NCI-H345 treated with DMSO at 0.1 percent for 48 hours (cell line): Measurements from ENCODE around the gene BPI.
"Not testable (repeated sequence)": the region's sequence is repeated elsewhere in the genome, so short reads cannot be mapped to it uniquely, and the experiment has no call there.

Experiments
- DNase-seq: peaks from one replicate; lab custom pipeline; 2025; ENCODE audit not compliant: unreplicated experiment; lab: John Stamatoyannopoulos, UW

The BPI gene

DNA sequence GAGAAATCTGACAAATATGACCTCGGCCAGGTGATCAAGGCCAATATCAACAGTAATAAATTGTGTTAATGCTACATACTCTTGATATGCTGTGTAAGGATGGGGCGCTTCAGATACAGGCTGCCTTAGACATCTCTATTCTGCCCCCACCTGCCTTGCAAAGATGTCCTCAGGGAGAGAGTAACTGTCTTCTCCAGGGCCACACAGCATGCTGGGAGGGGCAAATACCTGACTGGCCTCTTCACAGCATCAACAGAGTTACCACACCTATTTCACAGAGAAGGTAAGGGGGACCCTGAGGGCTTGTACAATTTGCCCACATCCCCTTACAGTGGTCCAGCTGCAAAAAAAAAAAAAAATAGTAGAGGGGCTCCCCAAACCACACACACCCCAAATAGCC is 26.3 kb upstream of the BPI start:
- DNase-seq, result no peak

DNA sequence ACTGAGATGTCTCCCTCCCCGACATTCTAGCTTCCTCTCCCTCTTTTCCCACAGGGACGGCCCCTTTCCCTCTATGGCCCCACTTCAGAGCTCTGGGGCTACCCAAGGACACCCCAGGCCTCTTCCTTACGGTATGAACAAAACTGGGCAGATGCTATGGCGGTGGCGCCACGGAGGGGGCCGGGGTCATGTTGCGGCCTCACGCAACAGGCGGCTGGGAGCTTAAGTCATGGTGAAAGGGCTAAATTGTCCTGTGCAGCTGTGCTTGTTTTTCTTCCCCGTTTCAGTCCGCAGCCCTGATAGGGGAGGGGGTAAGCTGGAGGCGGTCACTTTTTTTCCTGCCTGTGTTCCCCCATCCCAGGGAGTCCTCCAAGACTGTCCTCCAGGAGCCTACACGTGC is 25.8 kb upstream of the BPI start:
- DNase-seq, result no peak

DNA sequence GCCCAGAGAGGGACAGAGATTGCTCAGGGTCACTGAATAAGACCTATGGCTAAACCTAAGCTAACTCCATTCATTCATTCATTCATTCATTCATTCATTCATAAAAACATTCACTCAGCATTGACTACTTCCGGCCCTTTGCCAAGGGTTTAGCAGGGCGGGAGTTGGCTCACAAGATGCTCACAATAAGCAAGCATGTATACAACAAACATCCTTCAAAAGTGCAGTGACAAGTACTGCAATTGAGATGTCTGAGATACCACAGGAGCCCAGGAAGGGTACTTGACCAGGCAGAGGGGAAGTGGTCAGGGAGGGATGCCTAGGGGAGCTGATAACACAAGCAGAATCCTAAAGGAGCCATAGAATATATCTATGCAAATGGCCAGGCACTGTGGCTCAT is 25.2 kb upstream of the BPI start:
- DNase-seq, result no peak

DNA sequence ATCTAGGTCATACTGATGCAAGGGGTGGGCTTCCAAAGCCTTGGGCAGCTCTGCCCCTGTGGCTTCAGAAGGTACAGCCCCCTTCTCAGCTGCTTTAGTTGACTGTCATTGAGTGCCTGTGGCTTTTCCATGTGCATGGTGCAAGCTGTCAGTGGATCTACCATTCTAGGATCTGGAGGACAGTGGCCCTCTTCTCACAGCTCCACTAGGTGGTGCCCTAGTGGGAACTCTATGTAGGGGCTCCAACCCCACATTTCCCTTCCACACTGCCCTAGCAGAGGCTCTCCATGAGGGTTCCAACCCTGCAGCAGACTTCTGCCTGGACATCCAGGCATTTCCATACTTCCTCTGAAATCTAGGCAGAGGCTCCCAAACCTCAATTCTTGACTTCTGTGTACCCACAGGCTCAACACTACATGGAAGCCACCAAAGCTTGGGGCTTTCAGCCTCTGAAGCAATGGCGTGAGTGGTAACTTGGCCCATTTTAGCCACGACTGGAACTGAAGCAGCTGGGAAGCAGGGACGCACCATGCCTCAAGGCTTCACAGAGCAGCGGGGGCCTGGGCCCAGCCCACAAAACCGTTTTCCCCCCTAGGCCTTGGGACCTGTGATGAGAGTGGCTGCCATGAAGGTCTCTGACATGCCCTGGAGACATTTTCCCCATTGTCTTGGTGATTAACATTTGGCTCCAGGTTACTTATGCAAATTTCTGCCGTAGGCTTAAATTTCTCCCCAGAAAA is 22.6 kb upstream of the BPI start:
- DNase-seq, result not testable (repeated sequence)

DNA sequence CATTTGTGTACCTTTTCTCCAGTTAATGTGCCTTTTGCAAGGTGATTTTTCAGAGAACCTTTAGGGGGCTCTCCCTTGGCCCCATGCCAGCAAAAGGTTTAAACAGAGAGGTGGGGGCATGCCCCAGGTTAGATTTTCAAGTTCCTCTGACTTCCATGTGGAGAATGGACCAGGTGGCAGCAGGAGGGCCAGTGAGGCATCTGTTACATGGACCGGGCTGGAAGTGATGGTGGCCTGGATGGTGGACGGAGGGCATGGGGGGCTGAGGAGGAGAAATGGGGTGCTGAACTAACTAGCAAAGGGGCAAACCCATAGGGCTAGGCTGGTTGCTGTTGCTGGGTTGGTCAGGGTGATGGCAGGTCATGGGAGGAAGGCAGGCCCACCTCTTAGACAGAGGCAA is 20.7 kb upstream of the BPI start:
- no peak for DNase-seq

DNA sequence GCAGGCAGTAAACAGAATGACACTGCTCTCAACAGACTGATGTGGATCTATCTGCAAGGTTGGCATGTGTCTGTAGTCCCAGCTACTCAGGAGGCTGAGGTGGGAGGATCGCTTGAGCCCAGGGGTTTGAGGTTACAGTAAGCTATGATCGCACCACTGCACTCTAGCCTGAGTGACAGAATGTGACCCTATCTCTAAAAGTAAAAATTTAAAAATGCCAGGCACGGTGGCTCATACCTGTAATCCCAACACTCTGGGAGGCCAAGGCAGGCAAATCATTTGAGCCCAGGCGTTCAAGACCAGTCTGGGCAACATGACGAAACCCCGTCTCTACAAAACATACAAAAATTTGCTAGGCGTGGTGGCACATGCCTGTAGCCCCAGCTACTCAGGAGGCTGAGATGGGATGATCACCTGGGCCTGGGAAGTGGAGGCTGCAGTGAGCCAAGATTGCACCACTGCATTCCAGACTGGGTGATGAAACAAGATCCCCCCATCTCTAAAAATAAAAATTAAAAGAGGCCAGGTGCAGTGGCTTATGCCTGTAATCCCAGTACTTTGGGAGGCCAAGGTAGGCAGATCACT is 19.8 kb upstream of the BPI start:
- not testable (repeated sequence) for DNase-seq

DNA sequence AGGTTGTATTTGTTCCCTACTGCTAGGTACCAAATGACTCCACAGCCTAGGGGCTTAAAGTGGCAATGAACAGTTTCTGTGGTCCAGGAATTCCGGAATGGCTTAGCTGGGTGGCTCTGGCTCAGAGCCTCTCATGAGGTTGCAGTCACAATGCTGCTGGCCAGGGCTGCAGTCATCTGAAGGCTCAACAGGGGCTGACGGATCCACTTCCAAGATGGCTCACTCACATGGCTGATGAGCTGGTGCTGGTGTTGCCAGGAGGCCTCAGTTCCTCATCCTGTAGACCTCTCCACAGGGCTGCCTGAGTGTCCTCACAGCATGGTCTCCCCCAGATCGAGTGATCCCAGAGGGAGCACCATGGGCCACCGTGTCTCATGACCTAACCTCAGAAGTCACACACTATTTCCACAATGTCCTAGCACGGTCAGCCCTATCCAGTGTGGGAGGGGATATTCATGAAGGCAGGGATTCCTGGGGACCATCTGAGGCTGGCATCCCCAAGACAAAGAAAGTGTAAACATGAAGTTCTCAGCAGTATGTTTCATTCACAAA is 19.0 kb upstream of the BPI start:
- DNase-seq, result no peak

DNA sequence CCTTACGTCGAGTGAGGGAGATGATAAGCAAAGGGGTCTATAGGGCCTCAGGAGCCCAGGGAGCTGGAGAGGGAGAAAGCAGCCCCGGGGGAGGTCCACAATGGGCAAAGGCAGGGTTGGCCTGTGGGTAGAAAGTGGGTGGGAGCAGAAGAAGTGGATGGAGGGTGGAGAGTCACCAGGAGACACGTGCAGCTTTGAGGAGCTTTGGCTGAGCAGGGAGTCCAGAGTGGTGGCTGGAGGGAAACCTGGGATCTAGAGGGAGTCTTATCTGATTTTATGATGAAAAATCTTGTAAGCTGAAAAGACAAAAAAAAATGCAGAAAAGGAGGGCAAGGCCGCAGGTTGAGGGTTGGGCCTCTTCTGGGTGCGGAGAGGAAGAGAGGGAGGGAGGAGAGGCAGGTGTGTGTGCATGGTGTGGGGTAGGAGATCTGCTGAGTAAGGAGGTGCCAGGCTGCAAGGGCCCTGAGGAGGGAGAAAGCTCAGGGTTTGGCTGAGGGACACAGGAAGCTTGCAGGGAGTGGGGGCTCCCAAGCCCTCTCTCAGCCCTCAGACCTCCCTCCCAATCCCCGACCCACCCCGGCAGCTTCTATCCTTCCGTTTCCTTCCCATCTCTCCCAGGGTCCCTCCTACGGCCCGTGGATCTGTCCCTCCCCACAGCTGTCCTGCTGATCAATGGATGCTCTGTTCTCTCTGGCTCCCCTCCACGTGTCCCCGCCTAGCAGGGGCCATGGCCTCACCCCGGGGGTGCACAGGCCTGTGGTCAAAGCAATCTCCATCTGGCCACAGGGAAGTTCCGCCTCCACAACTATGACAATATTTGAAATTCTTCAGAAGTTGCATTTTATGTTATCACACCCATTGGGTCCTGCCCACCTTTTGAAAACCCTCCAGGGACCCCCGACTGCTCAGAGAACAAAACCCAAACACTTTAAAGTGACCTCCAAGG is 17.1 kb upstream of the BPI start:
- DNase-seq, result no peak

DNA sequence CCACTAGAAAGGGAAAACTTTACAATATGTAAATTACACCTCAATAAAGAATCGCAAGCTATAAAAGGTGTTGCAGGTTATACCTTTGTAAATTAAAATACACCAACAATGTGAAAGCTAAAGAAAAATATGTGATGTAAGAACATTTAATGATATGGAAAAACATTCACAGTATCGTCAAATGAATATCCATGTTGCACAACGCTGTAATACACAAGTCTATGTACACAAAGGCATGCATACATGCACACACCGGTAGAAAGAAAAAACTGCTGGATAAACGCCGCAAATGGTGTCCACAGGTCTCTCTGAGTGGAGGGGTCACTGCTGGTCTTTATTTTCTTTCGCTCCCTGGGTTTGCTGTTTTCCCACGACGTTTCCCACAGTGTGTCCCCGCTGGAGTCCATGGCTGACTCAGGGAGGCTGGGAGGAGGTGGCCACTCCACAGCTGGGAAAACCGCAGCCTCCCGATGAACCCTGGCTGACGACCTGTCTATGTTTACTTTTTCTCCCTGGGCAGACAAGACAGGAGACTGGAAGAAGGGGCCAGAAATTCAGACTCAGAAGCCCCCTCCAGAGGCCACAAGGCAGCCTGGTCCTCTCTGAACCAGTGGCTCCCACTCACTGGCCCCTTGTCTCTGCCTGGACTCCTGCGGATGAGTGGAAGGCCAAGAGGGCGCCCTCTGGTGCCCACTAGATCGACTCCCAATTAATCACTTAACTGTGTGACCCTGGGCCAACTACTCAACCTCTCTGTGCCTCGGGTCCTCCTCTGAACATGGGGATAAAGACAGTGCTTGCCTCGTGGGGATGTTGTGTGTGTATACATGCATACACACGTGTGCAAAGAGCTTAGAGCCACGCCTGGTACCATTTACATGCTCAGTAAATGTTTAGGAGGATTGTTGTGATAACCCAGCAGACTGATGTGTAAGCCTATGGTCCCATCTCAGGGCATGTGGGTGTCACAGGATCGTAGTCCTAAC is 12.8 kb upstream of the BPI start:
- DNase-seq, result no peak

DNA sequence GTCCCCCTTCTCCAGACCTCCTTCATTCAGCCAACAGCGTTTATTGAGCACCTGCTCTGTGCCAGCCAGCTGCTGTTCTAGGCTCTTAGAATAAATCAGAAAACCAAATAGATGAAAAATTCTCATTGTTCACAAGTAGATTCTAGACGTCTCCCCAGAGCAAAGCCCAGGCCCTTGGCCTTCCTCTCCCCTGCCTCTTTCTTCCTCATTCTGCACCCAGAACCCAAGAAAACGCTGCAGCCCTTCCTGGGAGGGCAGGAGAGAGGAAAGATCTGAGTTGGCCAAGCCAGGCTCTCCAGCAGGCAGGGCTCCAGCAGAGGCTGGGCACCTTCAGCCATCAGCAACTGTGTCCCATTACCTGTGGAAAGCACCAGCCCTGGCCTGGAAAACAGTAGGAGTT is 12.0 kb upstream of the BPI start:
- no peak for DNase-seq

DNA sequence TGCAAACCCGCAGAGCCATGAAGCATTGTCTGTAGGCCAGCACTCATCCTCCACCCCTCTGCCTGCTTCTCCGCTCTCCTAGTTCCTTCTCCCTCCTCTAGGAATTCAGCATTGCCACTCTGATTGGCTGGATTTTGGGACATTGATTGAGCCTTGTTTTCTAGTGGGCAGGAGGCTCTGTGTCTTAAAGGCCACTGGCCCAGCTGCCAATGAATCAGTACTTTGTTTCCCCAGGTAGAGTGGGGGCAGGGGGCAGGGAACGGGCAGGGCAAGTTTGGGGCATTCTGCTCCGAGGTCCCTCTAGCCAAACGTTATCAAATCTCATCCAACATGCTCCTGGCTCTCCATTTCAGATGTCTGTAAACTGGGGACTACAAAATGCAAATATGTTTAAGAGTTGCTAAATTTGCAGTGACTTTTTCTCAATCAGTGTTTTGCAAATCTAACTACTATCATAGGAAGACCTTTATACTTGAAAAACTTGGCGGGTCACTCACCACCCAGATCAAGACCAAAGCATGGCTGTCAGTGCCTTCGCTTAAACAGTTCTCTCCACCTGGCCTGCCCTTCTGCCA is 10.4 kb upstream of the BPI start:
- DNase-seq, result no peak

DNA sequence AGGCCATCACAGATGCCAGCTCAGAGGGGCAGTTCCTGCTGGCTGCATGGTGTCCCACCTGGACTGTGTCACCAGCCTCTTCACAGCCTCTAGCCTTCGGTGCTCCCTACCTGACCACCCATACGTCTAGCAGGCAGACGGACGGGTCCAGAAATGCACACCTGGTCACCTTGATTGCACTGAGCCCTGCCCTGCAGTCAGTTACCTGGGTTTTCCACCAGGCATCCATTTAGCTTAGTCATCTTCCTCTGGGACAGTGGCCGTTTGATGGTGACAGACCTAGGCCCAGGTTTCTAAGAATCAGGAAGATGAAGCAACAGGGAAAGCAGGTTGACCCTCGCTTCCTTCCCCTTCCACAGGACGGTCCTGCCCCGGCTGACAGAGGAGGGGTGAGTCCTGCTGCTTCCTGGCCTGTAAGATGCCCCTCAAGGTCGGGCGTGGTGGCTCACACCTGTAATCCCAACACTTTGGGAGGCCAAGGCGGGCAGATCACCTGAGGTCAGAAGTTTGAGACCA is 9.8 kb upstream of the BPI start:
- DNase-seq, result no peak

DNA sequence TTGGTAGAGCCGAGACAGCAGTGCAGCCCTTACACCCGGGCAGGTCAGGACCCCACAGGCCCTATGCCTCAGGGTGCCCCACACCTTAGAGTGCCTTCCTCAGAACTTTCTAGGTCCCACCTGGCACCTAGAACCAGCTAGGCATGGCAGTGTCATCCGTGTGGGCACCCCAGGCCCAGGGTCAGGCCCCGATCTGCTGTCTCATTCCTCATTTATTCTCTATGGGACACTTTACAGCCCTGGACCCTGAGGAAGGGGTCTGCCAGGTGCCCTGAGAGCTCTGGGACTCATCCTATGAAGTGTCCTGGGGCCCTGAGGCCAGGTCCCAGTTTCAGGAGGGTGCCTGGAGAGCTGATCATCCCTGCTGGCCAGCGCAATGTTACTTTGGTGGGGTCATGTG is 8.1 kb upstream of the BPI start:
- no peak for DNase-seq

DNA sequence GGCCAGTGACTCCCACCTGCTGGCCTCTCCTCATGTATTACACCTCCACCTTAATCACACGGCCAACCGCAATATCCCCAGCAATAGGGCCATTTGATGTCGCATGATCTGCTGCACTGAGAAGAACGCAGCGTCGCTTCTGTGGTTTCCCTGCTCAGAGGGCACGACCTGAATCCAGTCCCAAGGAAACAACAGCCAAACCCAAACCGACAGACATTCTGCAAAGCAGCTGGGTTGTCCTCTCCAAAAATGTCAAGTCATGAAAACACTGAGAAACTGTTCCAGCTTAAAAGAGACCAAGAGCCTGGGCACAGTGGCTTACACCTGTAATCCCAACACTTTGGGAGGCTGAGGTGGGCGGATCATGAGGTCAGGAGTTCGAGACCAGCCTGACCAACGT is 7.5 kb upstream of the BPI start:
- DNase-seq, result no peak

DNA sequence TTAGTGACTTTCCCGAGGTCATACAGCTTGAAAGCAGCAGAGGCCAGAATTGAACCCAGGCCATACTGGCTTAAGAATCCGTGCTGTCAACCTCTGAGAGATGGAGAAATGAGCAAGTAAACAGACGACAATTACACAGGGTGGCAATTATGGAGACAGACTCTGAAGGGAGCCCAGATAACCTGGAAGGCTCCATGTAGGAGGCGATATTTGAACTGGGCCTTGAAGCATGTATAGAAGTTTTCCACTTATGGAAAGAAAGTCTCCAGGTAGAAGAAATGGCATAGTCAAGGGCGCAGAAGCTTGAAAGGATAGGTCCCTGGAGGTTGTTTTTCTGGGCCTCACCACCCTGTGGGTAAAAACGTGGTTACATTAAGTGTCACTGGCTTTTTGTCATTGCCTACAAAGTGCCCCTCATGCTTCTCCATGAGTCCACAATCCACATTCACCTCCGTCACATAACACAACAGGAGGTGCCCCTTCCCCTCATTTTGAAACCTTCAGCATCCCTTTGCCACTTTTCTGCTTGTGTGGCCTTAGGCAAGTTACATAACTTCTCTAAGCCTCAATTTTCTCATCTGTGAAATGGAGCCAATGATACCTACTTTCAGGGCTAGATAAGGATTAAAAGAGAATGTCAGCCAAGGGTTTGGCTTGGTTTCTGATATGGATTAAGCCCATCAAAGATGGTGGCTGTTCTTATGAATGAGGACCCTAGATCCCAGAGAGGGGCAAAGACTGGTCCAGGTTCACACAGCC is 5.9 kb upstream of the BPI start:
- DNase-seq, result no peak

DNA sequence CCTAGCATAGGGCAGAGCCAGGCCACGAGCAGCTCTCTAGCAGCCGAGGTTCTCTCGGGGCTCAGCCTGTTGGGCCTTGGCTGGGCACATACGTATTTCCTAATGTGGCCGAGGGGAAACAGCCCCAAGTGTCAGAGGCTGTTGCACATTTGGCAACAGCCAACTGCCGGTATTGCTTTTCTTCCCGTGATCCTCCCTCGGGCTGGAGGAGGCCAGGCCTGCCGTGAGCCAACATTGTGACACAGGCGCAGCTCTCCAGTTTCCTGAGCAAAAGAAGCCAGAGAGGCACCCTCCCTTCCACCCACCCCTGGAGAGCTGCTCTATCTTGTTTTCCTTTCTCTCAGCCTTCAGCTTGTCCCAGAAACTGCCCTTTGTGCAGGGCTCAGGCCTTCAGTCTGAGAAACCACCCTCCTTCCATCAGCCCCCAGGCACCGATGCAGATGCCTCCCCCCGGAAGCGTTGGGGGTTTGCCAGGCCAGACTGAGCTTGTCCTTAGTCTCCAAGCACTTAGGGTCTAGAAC is 5.1 kb upstream of the BPI start:
- DNase-seq, result no peak

DNA sequence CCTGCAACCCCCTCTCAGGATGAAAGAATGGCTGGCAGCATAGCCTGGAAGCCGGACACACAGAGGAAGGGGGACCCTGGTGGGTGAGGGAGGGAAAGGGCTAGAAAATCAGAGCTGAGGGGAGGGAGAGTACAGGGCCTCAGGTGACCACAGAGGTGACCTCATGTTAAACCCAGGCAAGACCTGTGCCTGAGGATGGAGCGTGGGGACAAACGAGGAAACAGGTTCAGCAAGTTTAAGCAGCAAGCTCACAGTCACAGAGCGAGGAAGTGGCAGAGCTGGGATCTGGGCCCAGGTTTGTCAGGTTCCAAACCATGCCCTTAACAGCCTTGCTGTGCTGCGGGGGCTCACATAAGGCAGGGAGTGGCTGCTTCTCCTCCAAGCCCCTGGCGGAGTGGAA is 4.0 kb upstream of the BPI start:
- DNase-seq, result no peak

DNA sequence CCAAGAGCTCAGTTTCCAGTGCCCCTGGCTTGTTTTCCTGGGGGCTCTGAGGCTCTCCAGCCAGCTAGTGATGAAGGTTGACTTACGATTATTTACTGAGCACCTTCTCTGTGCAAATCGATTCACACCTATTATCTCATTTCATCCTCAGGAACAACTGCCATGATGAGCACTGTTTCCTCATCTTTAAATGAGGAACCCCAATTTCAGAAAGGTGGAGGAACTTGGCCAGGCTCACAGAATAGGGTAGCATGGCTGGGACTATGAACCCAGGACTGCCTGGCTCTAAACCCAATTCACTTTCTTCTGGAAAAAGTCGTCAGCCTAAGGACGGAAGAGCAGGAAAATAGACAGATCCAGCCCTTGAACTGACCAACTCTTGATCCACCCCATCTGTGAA is 3.5 kb upstream of the BPI start:
- DNase-seq, result no peak

DNA sequence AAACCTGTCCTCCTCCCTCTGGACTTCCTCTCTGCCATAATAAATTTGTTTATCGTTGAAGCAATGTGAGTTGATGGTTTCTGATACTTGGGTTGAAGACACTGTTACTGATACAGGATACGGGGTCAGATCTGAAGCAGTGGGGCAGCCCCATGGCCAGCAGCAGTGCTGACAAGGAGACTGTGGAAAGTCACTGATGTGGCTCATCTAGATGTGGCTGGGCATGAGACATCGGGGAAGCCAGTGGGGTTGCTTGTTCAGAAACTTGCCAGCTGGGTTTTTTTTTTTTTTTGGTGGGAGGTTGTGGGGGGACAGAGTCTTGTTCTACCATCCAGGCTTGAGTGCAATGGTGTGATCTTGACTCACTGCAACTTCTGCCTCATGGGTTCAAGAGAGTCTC is 2.6 kb upstream of the BPI start:
- no peak for DNase-seq
